Endothelial cell of hepatic sinusoid (primary cell): ENCODE results near the gene BEX3.
"Not testable (repeated sequence)": the region's sequence is repeated elsewhere in the genome, so short reads cannot be mapped to it uniquely, and the experiment has no call there.

Experiments used
- in situ Hi-C: cut with HindIII; loops from 2 replicates; pipeline ENCODE4 v1.10.0; 2017; ENCODE audit warnings: low sequenced_read_pairs

The BEX3 gene

DNA sequence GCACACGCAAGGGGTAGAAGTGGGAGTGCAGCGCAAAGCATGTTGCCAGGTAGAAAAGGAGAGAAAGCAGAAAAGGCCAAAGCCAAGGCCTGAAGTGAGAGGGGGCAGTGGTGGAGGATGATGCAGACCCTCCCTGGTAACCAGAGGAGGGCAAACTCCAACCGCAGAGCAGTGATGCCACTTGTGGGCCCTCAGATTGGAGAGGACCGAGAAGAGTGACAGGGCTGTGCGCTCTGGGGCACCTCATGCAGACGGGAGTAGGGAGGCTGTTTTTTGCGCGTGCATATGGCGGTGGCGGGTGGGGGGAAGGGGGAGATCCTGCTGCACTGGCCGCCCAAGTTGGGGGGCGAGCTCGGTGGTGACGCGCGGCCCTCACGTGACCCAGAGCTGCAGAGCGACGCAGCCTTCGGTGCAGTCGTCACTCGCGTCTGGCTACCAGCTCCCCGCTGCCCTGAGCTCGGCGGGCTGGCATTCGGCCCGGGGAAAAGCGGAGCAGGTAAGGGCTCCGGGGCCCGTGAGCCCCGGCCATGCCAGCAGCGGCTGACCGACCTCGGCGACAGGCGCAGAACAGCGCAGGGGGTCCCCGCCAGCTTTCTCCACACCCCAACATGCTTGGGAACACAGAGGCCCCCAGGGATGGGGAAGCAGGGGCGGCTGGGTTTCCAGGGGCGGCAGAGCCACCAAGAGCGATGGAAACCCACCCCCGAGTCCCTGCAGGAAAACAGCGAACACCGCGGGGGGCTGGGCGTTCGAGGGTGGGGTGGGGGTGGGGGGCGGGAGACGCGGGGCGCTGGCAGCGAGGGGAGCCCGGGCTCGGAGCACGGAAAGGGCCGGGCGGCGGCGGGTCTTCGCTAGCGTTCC lies at the start of gene BEX3:
BEX3 (plus strand) TSS at position 421 of the 861 bp plus-strand sequence. CDS start 984 bp downstream, outside the sequence.
- in situ Hi-C loops, result no loop called here

DNA sequence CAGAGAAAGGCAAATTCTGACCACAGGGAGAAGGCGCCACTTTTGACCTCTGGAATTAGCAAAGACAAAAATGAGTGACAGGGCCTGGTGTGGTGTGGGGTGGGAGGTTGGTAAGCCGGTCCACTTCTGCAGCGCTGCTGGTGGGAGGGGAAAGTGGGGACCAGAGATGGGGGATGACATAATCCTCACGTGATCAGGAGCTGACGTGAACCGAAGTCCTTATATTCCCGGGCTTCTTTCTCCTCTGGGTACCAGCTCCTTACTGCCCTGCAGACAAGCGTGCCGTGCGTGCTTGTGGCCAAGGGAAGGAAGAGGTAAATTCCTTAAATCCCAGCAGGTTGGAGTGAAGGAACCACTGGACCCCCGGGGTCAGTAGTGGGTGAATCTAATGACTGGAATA lies 46.3 kb upstream of the BEX3 start, which contains the start of gene TCEAL7:
TCEAL7 (plus strand) TSS at position 249 of the 400 bp plus-strand sequence. CDS start 1,165 bp downstream, outside the sequence.
- in situ Hi-C loops, result no loop called here

DNA sequence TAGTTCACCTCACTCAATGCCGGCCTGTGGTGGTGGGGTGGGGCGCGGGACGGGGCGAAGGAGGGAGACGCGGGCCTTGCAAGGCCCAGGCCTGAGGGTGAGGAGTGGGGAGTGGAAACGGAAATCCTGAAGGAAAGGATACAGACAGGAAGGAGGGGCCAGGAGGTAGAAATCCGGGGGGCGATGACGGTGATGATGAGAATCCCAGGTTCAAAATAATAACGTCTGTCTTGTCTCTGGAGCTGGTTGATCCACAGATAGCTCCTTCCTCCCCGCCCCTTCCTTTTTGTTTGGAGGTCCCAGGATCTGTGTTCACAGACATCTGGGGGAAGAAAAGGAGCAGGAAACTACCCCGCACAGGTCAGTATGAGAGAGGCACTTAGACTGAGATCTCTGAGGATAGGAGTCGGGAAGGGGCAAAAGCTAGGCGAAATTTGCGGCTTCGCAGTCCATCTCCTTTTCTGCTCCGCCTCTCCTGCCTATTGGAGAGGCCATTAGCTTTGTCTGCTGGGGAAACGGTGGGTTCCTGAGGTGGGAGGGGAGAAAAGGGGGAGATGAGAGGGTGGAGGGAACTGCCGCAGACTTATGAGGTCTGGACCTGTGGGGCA lies 45.6 kb upstream of the BEX3 start:
- in situ Hi-C loops, result no loop called here

DNA sequence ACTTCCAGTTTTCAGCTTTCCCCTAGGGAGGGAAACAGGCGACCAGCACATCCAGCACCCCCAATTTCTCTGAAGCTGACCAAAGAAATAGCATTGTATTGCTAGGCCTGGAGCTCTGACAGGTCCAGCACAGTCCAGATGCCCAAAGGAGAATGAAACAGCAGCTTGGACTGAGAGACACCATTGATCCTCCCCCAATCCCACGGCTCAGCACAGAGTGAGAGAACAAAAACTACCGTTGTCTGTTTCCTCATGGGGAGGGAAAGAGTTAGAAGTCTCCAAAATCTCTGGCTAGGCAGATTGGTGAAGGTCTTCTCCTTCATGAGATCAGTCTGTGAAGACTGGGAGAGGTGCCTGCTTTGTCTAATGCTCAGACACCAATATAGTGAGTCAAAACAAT lies 37.7 kb upstream of the BEX3 start:
- in situ Hi-C loops, result no loop called here

DNA sequence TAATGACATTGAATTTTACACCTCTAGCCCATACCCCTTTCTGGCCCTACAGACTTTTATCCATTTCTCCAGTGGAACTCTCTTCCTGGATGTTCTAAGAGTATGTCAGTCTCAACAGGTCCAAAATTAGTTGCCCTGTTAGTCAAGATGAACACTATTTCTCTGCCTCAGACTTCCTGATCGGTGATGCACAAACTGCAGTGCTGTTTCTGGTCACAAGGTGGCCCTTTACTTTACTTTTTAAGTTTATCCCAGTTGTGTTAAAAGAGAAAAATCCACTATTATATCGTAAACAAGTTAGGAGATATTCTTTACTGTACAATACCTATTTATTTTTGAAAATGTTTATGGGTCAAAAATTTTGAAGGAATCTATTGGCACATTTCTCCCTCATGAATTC lies 33.2 kb upstream of the BEX3 start:
- in situ Hi-C loops, result no loop called here

DNA sequence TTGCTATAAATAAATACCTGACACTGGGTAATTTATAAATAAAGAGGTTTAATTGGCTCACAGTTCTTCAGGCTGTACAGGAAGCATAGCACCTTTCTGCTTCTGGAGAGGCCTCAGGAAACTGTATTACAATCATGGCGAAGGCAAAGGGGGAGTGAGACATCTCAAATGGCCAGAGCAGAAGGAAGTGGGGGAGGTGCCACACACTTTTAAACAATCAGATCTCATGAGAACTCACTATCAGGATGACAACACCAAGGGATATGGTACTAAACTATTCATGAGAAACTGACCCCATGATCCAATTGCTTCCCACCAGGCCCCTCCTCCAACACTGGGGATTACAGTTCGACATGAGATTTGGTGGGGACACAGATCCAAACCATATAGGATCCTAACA lies 31.7 kb upstream of the BEX3 start:
- in situ Hi-C loops, result no loop called here

DNA sequence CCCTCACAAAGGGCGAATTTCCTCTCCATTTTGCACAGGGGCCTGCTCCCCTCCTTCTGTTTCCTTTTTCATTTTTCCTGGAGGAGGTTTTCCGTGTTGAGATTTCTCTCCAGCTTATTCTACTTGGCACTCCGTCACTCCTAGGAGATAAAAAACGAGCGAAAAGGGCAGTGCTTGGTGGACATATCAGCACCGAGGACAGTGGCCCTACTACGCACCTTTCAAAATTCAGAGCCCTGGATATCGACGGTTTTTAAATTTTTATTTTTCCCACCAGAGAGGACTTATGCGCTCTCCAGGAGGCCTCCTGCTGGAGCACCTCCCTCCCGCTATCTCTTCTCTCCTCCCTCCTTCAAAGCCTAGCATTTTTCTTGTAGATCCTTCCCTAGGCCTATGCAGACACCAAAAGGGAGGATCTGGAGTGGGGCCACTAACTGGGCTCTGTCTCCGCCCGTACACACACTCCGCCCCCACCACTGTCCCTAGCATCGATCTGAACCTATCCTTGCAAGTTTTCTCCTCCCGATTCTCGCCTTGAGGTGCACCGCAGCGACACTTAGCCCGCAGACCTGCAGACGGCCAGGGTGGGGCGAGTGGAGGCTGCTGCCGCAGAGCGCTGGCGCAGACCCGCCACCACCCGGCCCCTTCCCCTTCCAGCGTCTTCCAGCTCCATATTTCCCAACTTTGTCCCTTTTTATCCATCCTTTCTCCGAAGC lies 28.5 kb upstream of the BEX3 start:
- in situ Hi-C loops, result no loop called here

DNA sequence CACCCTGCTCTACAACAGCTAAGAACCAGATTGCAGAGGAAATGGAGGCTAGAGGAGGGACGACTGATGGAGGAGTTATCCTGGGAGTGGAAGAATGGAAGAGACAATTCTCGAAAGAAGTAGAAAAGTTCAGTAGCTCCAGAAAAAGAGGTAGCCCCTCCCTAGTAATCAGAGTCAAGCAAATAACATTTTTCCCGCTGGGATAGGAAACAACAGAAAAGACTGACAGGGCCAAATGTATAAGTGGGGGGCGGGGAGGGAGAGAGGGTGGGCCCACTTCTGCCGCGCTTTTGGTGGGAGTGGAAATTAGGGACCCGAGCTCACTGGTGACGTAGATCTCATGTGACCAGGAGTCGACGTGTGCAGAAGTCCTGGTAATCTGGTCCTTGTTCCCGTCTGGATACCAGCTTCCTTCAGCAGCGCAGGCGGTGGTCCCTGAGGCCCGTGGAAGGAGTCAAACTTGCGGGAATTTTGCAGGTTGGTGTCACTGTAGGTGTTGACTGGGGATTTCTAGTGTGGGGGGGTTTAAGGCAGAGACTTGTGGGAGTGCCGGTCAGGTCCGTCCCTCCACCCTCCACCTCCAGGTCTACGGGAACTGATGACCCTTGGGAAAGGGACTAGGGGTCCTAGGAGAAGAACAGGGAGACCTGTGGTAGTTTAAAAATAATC lies 20.1 kb upstream of the BEX3 start, which contains the start of gene TCEAL9:
TCEAL9 (plus strand) TSS at position 377 of the 669 bp plus-strand sequence. CDS start 1,179 bp downstream, outside the sequence.
- in situ Hi-C loops, result no loop called here

DNA sequence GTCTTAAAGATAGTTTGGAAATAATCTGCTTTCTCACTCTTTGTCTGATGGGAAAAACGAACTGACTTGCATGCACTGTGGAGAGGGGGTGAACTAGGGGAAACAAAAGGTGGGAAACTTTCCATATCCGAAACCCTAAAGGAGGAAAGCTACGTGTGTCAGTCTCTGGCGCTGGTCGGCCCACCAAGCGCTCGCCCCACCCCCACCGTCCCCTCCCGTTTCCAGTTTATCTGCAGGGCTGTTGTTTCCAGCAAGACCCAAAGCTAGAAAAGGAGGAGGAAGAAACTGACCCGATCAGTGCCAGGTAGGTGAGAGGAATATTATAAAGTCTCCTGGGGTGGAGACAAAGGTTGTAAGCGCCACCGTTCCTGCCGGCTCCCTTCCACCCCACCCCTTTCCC lies 19.5 kb upstream of the BEX3 start:
- in situ Hi-C loops, result no loop called here

DNA sequence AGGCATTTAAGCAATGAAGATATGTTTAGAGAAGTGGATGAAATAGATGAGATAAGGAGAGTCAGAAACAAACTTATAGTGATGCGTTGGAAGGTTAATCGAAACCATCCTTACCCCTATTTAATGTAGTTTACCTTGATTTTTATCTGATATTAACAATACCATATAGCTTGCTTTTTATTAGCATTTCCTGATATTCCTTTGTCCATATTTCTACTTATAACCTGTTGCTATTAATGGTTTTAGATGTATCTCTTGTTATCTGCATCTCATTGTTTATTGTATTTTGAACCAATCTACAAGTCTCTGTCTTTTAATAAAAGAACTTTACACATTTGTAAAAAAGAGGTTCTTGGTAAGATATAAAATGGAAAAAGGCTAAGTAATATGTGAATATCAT lies 18.5 kb upstream of the BEX3 start:
- in situ Hi-C loops, result no loop called here

DNA sequence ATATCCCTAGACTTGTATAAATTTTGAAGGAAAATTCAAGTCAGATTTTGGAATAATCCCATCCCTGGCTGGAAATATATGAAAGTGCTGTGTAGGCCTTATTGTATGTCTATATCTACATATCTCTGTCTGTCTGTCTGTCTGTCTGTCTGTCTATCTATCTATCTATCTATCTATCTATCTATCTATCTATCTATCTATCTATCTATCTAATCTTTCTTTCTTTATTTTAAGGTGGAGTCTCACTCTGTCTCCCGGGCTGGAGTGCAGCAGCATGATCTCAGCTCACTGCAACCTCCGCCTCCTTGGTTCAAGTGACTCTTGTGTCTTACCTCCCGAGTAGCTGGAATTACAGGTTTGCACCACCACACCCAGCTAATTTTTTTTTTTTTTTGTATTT lies 16.7 kb upstream of the BEX3 start:
- in situ Hi-C loops, result not testable (repeated sequence)

DNA sequence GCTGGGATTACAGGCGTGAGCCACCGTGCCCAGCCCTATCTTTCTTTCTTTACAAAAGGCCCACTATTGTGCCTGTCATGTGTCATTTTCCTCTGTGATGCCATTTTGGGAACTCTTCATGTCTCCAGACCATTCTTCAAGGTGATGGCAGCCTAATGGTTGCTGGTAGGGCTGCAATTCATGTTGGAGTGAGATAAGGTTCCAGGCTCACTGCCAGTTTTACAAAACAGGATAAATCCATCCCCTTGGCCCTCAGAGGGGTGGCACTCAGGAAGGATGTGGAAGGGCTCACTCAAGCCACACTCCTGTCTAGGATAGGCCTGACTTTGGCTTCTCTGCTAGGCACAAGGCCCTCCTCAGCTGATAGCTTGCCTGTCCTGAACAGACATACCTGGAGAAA lies 16.2 kb upstream of the BEX3 start:
- in situ Hi-C loops, result no loop called here

DNA sequence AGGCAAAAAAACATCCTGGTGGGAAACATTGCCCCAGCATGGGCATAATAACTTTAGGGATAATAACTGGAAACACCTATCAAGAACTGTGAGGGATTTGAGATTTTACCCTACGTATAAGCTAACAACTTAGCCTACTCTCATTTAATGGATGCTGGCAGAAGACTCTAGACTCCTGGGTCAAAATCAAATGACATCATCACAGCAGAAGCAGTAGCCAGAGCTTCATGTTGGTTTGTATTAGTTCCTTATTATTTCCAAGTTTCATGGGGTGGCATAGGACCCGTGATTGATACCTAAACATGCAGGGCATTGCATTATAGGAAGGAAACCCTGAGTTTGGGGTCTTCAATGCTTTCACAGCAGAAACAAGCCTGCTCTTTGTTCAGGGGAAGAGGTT lies 15.4 kb upstream of the BEX3 start:
- in situ Hi-C loops, result no loop called here

DNA sequence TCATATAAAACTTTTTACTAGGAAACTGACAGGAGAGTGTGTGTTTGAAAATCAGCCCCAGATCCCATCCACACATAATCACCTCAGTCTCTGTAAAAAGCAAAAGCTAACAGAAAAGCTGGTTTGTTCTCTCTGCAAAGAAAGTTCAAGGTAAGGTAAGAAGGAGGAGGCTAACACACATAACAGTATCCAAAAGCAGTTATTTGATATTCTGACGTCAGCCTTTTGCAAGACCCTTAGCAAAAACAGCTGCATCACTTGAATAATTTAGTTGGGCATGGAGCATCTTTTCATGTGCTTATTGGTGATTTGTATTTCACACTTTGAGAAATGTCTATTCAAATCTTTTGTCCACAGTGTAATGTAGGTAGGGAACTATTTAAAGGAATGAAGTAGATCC lies 14.5 kb upstream of the BEX3 start:
- in situ Hi-C loops, result no loop called here

DNA sequence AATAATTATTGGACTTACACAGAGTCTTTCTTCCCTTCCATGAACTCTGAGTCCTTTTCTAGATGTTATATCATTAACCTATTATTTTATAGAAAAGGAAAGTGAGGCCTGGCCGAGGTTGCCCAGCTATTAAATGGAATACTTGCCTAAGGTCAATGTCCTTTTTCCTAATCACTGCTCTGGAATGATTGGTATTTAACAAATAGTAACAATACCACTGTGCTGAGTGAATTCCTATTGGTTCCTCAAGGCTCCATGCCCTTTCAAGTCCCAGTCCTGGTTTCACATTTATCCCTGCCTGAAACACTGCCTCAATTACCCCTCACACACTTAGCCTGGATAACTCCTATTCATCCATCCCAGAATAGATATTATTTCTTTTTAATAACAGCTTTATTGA lies 13.9 kb upstream of the BEX3 start:
- in situ Hi-C loops, result no loop called here

DNA sequence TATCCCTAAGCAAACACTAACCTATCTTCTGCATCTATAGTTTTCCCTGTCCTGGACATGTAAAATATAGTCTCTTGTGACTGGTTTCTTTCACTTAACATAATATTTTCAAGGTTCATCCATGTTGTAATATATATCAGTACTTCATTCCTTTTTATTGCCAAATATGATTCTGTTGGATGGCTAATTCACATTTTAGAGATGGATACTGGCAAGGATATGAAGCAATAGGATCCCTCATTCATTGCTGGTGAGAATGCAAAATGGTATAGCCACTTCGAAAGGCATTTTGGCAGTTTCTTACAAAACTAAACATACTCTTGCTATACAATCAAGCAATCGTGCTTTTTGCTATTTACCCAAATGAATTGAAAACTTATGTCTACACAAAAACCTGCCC lies 13.3 kb upstream of the BEX3 start:
- in situ Hi-C loops, result no loop called here

DNA sequence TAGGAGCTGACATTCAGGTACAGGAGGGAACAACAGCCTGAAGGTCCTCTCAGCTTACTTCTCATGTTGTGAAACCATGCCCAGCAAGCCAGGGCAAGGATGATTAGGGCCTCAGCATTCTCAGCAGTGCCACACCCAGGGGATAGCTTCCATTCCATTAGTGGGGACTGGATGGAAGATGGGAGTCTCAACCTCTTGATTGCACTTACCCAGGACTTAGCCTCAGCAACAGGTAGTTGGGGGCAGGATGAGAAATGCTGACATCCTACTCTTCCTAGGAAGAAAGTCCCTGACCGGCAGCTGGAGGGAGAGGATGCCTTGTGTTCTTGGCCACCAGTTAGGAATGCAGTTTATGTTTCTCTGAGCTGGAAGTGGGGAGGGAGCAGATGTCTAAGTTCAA lies 8.8 kb upstream of the BEX3 start:
- in situ Hi-C loops, result no loop called here

DNA sequence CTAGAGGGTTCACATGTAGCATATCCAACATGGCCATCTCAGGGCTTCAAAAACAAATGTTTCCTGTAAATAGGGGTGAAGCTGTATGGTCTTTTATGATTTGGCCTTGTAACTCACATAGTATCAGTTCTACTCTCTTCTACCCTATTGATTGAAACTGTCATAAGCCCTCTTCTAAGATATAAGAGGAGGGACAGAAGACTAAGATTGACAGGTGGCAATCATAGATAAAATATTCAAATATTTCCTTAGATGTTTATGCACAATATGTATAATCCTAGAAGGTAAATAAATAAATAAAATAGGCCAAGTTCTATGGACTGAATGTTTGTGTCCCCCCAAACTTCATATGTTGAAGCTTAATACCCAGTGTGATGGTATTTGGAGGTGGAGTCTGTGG lies 6.9 kb upstream of the BEX3 start:
- in situ Hi-C loops, result no loop called here

DNA sequence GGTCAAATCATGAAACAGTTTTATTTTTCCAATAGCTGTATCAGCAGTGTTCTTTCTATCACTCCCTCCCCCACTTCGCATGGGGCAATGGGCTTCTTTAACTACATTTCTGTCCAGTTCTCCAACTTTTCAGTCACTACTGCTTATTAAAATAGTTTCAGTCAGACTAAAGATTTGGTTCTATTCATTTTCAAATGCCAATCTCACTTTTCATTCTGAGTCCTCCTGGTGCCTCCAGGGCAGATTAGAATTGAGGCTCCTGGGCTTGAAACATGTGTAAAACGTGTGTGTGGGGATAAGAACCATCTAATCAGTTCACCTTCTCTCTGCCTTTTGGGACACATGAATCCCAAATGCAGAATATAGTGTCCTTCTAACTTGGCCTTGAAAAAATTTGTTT lies 3.5 kb upstream of the BEX3 start:
- in situ Hi-C loops, result no loop called here

DNA sequence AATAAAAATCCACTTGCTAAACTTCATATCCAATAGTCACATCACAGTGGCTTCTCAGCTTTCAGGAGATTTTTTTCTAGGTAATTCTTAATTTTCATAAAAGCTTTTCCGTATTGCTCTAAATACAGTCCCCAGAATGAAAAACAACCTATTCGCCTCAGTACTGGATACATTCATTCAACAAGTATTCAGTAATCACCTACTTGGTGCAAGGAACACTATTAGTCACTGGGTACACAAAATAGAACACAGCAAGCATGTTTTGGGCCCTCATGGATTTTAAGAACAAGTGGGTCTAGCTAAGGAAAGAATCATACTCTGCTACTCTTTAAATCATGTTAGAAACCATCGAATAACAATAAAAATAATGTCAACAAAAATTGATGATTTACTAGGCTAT lies 2.8 kb upstream of the BEX3 start:
- in situ Hi-C loops, result no loop called here

DNA sequence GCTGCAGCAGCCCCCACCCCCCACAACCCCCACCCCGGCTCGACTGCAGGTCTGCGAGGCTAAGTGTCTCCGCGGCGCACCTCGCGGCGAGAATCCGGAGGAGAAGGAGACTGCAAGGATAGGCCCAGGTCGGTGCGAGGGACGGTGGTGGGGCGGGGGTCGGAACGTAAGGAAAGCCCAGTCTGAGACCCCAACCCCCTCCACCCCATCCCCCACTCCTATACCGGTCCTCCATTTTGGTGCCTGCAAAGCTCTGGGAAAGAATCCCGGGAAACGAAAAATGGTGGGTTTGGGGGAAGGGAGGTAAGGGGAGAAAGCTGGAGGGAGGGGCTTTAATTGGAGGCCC lies 614 bp downstream of the BEX3 start:
- in situ Hi-C loops, result no loop called here
